ENCODE measurements around the gene TP73.

Gene TP73

GRCh38 chr1:3762151-3762872 is 110.0 kb downstream of the TP73 start:
- Histone ChIP-seq H3K4me3 (ENCODE audit: low read depth in 1 of 2, low read length in 2 of 2) (no peak overlapping the region), H3K27me3 (ENCODE audit: control insufficient read depth in 1 of 2, insufficient read depth in 2 of 2, low read length in 2 of 2) (peaks cover 0 to 23% of the 10 kb centered on the region in 2 donors), H3K4me1 (ENCODE audit: insufficient read depth, low read length) (no peaks in the 10 kb centered on the region), H3K9ac (ENCODE audit: low read length) (no peak overlapping the region), H3K9me3 (ENCODE audit: low read length) (no peaks in the 10 kb centered on the region), H3K36me3 (ENCODE audit: insufficient read depth, low read length) (no peaks in the 10 kb centered on the region), H3K27ac (ENCODE audit: low read depth, low read length) (no peak overlapping the region)

DNA sequence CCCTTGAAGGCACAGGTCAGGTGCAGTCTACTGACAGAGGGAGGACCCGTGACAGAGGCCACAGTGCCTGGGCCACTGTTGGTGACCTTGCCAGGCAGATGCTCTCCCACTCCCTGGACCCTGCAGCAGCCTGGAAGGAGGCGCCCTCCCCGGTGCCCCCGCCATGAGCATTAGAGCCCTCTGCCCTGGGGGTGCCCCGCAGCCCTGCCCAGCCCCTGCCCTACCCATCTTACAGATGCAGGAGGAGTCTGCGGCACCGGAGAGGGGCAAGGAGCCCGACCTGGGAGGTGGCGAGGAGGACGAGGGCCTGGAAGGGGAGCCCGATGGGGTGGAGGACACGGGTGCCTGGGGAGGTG is 110.5 kb downstream of the TP73 start:
- Histone ChIP-seq H3K4me3 (ENCODE audit: low read depth in 1 of 2, low read length in 2 of 2) (no peak overlapping the region), H3K9me3 (ENCODE audit: low read length) (no peaks in the 10 kb centered on the region), H3K4me1 (ENCODE audit: insufficient read depth, low read length) (no peaks in the 10 kb centered on the region), H3K27me3 (ENCODE audit: control insufficient read depth in 1 of 2, insufficient read depth in 2 of 2, low read length in 2 of 2) (peaks cover 0 to 23% of the 10 kb centered on the region in 2 donors), H3K27ac (ENCODE audit: low read depth, low read length) (no peak overlapping the region), H3K9ac (ENCODE audit: low read length) (no peak overlapping the region), H3K36me3 (ENCODE audit: insufficient read depth, low read length) (no peaks in the 10 kb centered on the region)

- no peaks in the 10 kb centered on the region for H3K36me3 ChIP-seq (ENCODE audit: insufficient read depth, low read length)
- H3K9ac ChIP-seq (ENCODE audit: low read length), result no peak overlapping the region
- H3K27me3 ChIP-seq (ENCODE audit: control insufficient read depth in 1 of 2, insufficient read depth in 2 of 2, low read length in 2 of 2), result peaks cover 0 to 23% of the 10 kb centered on the region in 2 donors
- no peak overlapping the region for H3K4me3 ChIP-seq (ENCODE audit: low read depth in 1 of 2, low read length in 2 of 2)
- no peaks in the 10 kb centered on the region for H3K9me3 ChIP-seq (ENCODE audit: low read length)
- H3K27ac ChIP-seq (ENCODE audit: low read depth, low read length), result no peak overlapping the region
- no peaks in the 10 kb centered on the region for H3K4me1 ChIP-seq (ENCODE audit: insufficient read depth, low read length)
Measured at GRCh38 chr1:3763351-3764125, 111.2 kb downstream of the TP73 start.

- Histone ChIP-seq H3K4me1 (ENCODE audit: insufficient read depth, low read length) (peaks cover 10% of the 10 kb centered on the region), H3K9me3 (ENCODE audit: low read length) (no peaks in the 10 kb centered on the region), H3K9ac (ENCODE audit: low read length) (no peak overlapping the region), H3K36me3 (ENCODE audit: insufficient read depth, low read length) (no peaks in the 10 kb centered on the region), H3K4me3 (ENCODE audit: low read depth in 1 of 2, low read length in 2 of 2) (no peak overlapping the region), H3K27me3 (ENCODE audit: control insufficient read depth in 1 of 2, insufficient read depth in 2 of 2, low read length in 2 of 2) (peaks cover 0 to 6% of the 10 kb centered on the region in 2 donors), H3K27ac (ENCODE audit: low read depth, low read length) (no peak overlapping the region)
Measured at GRCh38 chr1:3767328-3767925, 115.1 kb downstream of the TP73 start.

DNA sequence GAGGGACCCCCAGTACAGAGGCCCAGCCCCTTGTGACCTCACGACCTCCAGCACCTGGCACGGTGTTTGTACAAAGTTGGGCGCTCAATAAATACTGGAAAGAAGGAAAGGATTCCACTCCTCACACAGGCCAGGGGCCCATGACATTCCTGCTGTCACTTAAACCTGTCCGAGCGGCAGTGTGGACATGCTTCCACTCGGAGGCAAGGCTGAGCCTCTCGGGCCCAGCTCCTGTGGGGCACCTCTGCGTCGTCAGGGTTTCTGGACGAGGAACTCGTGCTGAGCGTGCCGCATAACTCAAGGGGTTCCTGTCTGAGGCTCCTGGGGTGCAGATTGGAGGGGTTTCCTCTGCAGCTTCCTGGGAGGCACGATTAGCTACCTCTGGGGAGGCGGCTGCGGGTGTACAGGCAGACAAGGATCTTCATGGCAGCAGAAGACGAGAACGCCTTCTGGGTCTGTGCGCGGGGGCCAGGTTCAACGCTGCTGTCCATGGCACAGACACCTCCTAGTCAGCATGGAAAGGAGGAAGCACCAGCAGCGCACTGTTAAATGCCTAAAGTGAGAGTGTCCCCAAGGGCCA is 116.6 kb downstream of the TP73 start:
- H3K4me1 ChIP-seq (ENCODE audit: insufficient read depth, low read length), result peaks cover 17% of the 10 kb centered on the region
- no peak overlapping the region for H3K4me3 ChIP-seq (ENCODE audit: low read depth in 1 of 2, low read length in 2 of 2)
- H3K27me3 ChIP-seq (ENCODE audit: control insufficient read depth in 1 of 2, insufficient read depth in 2 of 2, low read length in 2 of 2), result no peaks in the 10 kb centered on the region
- no peak overlapping the region for H3K27ac ChIP-seq (ENCODE audit: low read depth, low read length)
- no peak overlapping the region for H3K9ac ChIP-seq (ENCODE audit: low read length)
- no peaks in the 10 kb centered on the region for H3K36me3 ChIP-seq (ENCODE audit: insufficient read depth, low read length)
- H3K9me3 ChIP-seq (ENCODE audit: low read length), result no peaks in the 10 kb centered on the region

GRCh38 chr1:3770047-3770765 is 117.9 kb downstream of the TP73 start:
- H3K27me3 ChIP-seq (ENCODE audit: control insufficient read depth in 1 of 2, insufficient read depth in 2 of 2, low read length in 2 of 2), result no peaks in the 10 kb centered on the region
- H3K9me3 ChIP-seq (ENCODE audit: low read length), result no peaks in the 10 kb centered on the region
- no peak overlapping the region for H3K4me3 ChIP-seq (ENCODE audit: low read depth in 1 of 2, low read length in 2 of 2)
- no peak overlapping the region for H3K9ac ChIP-seq (ENCODE audit: low read length)
- no peaks in the 10 kb centered on the region for H3K36me3 ChIP-seq (ENCODE audit: insufficient read depth, low read length)
- H3K27ac ChIP-seq (ENCODE audit: low read depth, low read length), result no peak overlapping the region
- H3K4me1 ChIP-seq (ENCODE audit: insufficient read depth, low read length), result peaks cover 20% of the 10 kb centered on the region

DNA sequence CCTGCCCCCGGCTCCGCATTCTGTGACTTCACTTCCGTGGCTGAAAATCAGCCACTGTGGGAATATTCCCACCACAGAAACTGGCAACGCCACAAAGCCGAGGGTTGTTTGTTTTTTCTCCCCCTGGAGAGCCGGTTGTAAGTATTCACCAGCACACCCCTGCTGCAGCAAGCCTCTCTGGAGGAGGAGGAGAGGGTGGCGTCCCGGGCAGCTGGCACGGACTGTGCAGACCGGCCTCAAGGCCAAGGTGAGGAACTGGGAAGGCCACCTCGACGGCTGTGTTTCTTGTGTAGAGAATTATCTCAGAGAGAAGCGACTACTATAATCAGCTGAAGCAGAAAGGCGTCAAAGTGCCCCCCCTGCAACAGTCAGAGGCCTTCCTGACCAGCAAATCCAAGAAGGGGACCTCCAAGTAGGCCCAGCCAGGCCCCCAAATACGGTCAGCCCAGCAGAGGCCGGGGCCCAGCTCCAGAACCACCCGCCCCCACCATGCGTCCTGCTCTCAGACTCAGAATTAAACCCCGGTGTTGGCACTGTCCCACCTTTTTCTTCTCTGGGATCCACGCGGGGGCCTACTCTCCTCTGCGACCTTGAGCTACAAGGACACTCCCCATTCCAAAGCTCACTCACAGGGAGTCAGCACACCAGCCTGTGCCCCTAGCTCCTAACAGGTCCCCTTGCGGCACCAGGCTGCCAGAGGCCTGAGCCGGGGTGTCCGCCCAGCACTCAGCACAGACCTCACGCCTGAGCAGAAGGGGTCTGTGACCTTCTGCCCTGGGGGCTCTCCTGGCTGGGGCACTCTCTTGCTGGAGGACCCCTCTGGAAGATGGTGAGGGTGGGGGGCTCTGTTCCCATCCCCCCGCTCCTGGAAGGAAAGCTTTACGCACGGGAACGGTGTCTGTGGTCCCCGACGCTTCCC is 119.1 kb downstream of the TP73 start:
- peaks cover 23% of the 10 kb centered on the region for H3K4me1 ChIP-seq (ENCODE audit: insufficient read depth, low read length)
- H3K36me3 ChIP-seq (ENCODE audit: insufficient read depth, low read length), result no peaks in the 10 kb centered on the region
- H3K27me3 ChIP-seq (ENCODE audit: control insufficient read depth in 1 of 2, insufficient read depth in 2 of 2, low read length in 2 of 2), result no peaks in the 10 kb centered on the region
- peak overlapping the region; percentile 53 to 80 for H3K4me3 ChIP-seq (ENCODE audit: low read depth in 1 of 2, low read length in 2 of 2)
- peak overlapping the region; percentile 10 for H3K9ac ChIP-seq (ENCODE audit: low read length)
- no peak overlapping the region for H3K27ac ChIP-seq (ENCODE audit: low read depth, low read length)
- no peaks in the 10 kb centered on the region for H3K9me3 ChIP-seq (ENCODE audit: low read length)

DNA sequence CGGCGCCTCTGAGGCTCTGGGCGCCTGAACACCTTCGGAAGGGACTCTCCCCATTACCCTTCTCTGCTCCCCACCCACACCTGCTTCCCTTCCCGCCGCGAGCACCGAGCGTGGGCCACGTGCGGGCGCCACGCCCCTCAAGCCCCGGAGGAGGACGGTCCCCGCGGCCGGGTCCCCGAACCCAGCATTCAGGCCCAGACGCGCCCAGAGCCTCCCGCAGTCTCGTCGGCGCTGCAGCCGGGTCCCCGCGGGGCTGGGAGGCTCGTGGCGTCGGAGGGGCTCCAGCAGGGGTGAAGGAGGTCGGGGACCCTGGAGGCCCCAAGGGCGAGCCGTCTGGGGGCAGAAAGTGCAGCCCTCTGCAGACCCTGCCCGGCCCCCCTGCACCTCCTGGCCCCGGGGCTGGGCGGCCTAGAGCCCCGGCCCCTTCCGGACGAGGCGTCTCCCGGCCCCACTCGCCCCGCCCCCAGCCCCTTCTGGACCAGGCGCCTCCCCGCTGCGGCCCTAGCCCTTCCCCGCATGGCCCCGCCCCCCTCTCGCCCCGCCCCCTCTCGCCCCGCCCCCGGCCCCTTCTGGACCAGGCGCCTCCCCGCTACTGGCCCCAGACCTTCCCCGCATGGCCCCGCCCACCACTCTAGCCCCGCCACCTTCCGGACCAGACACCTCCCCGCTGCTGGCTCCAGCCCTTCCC is 119.9 kb downstream of the TP73 start:
- H3K36me3 ChIP-seq (ENCODE audit: insufficient read depth, low read length), result no peaks in the 10 kb centered on the region
- no peaks in the 10 kb centered on the region for H3K9me3 ChIP-seq (ENCODE audit: low read length)
- peaks cover 23% of the 10 kb centered on the region for H3K4me1 ChIP-seq (ENCODE audit: insufficient read depth, low read length)
- H3K4me3 ChIP-seq (ENCODE audit: low read depth in 1 of 2, low read length in 2 of 2), result peak overlapping the region; percentile 53 to 80
- H3K27ac ChIP-seq (ENCODE audit: low read depth, low read length), result peak overlapping the region; percentile 63
- H3K27me3 ChIP-seq (ENCODE audit: control insufficient read depth in 1 of 2, insufficient read depth in 2 of 2, low read length in 2 of 2), result no peaks in the 10 kb centered on the region
- peak overlapping the region; percentile 10 for H3K9ac ChIP-seq (ENCODE audit: low read length)

DNA sequence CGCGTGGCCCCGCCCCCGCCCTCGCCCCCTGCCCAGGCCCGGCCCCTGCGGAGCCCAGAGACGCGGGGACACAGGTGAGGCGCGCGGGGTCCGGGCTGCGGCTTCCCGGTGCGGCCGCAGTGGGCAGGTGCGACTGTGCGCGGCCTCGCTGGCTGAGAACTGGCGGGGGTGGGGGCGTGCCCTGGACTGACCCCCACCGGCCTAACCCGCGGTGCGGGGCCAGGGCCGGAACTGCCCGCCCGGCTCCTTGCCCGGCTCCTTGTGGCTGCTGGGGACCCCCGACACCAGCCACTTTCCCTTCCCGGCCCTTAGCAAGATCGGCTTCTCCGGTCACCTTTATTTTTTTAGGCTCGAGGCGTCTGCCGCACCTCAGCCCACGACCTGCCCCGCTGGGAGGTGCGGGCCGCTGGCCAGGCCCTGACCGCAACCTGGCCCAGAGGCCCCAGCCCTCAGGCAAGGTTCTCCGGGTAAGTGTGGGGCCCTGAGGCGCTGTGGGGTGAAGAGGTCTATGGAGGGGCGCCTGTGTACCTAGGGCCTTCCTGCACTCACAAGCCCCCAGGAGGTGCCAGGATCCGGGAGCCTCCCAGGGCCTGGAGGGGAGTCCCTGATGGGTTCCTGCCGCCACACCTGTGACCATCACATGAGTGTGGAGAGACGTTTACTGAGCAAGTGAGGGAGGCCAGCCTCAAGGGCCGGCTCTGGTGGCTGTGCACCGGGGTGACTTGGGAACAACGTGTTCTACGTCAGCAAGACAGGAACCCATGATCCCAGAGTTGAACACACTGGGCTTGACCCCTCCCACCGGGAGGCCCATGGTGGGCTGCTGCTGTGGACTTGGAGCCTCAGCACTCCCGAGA is 120.6 kb downstream of the TP73 start, which contains the start of gene SMIM1:
TSS of gene SMIM1 (plus strand) at position 35 of the 857 bp plus-strand sequence. CDS start 2,625 bp downstream, outside the sequence.
- no peaks in the 10 kb centered on the region for H3K36me3 ChIP-seq (ENCODE audit: insufficient read depth, low read length)
- no peaks in the 10 kb centered on the region for H3K27me3 ChIP-seq (ENCODE audit: control insufficient read depth in 1 of 2, insufficient read depth in 2 of 2, low read length in 2 of 2)
- no peaks in the 10 kb centered on the region for H3K9me3 ChIP-seq (ENCODE audit: low read length)
- H3K9ac ChIP-seq (ENCODE audit: low read length), result peak within 1 kb of the TSS; percentile 10
- H3K27ac ChIP-seq (ENCODE audit: low read depth, low read length), result peak within 1 kb of the TSS; percentile 82
- H3K4me3 ChIP-seq (ENCODE audit: low read depth in 1 of 2, low read length in 2 of 2), result peak within 1 kb of the TSS; percentile 53 to 80
- H3K4me1 ChIP-seq (ENCODE audit: insufficient read depth, low read length), result peaks cover 23% of the 10 kb centered on the region

Measured in muscle layer of colon (tissue), 2 donors.